ENCODE measurements around the gene AKAP13.

AKAP13 gene

DNA sequence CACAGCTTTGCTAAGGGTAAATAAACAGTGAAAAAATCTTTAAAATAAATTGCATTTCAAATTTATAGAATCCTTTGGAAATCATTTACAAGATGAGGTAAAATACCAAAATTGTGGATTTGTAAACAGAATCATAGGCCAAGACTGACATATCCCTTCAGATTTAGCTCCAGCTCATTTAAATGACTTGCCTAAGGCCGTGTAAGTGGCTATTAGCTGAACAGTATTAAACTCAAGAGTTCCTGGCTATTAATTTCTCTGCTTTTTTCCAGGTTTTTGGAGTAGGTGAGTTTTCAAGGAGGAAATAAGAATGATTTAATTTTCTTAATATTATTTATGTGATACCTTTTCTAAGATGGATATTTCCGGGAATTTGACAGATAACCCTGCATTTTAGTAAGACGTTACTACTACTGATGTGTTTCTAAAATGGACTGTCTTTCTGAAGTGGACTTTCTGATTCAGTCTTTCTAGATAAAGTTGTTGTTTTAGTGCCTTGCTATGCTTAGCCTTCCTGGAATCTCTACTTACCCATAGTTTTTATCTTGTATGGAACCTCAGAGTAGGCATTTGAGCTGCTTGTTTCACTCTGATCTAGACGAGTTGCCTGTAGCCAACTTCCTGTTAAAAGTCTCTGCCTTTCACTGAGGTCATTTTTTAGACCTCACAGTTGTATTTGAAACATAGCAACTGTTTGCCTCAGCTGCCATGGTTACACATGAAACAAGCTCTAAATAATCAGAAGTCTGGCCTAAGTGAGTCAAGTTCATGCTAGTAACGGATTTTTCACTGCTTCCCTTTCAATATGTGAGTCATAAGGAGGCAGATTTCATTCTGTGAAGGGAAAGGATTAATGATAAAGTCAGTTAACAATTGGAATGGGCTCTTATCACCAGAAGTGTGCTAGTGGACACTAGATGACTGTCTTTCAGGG, 287.4 kb downstream of the AKAP13 start:
- H3K4me3 ChIP-seq = no peak overlapping the region
- no peak for TF ChIP-seq Cebpa-rat (IDR thresholded peaks at IDR 0.05)
- no peaks in the 10 kb centered on the region for H3K27me3 ChIP-seq
- peaks cover 9% of the 10 kb centered on the region; the same call in 1 of the 2 replicates for H3K4me1 ChIP-seq
- no peak overlapping the region for H3K4me2 ChIP-seq
- H3K9ac ChIP-seq = no peak overlapping the region
- H3K36me3 ChIP-seq = peaks cover 72% of the 10 kb centered on the region
- no peak overlapping the region for H3K27ac ChIP-seq
- no peaks in the 10 kb centered on the region for H4K20me1 ChIP-seq
- 0 out of 2 replicates have a peak, but pooled peaks cover 9% of the 10 kb centered on the region for H3K9me3 ChIP-seq

GRCh38 chr15:85671156-85671555, 290.8 kb downstream of the AKAP13 start:
- Histone ChIP-seq H3K4me1 (peaks cover 9% of the 10 kb centered on the region; the same call in 1 of the 2 replicates), H3K9me3 (no peaks in the 10 kb centered on the region), H4K20me1 (no peaks in the 10 kb centered on the region), H3K36me3 (peaks cover 57% of the 10 kb centered on the region), H3K4me2 (no peak overlapping the region), H3K27ac (no peak overlapping the region), H3K27me3 (no peaks in the 10 kb centered on the region), H3K4me3 (no peak overlapping the region), H3K9ac (no peak overlapping the region)
- no peak for TF ChIP-seq Cebpa-rat (IDR thresholded peaks at IDR 0.05)

DNA sequence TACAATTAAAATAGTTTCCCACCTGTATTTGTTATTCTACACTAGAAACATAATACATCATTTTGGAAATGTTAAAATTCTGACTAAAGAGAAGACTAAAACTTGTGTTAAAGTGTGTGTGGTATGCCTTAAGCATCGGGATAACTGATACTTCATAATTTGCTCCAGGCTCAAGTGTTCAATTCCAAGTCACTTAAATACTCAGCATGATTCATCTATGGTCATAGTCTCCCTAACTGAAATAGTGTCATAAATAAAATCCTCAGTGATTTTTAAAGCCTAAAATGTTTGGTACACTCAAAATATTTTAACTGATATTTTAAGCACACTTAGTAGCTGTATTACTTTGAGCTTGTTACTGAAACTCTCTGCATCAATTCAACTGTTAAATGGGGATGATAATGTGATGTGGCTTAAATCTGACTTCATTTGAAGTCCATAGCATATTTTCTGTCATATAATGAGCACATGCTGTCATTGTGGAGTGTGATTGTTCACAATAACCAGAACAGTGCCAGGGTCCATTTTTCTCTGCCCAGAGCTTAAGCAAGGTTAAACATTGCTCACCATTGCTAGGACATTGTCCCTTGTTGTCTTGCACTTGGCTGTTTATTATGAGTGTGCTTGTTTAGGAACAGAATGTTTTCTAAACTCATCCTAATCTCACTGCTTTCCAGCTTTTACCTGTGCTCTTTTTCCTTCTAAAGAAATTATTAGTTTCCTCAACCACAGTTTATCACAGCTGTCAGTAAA, 292.1 kb downstream of the AKAP13 start:
- Histone ChIP-seq H3K4me3 (no peak overlapping the region), H4K20me1 (no peaks in the 10 kb centered on the region), H3K4me1 (peaks cover 7% of the 10 kb centered on the region; the same call in 1 of the 2 replicates), H3K4me2 (no peak overlapping the region), H3K9me3 (no peaks in the 10 kb centered on the region), H3K27ac (no peak overlapping the region), H3K36me3 (peaks cover 65% of the 10 kb centered on the region), H3K9ac (no peak overlapping the region), H3K27me3 (no peaks in the 10 kb centered on the region)
- no peak for TF ChIP-seq Cebpa-rat (IDR thresholded peaks at IDR 0.05)

GRCh38 chr15:85673326-85673725, 292.9 kb downstream of the AKAP13 start:
- Histone ChIP-seq H3K27ac (no peak overlapping the region), H3K9me3 (no peaks in the 10 kb centered on the region), H3K9ac (no peak overlapping the region), H4K20me1 (no peaks in the 10 kb centered on the region), H3K4me1 (no peaks in the 10 kb centered on the region), H3K36me3 (peaks cover 63% of the 10 kb centered on the region), H3K4me2 (no peak overlapping the region), H3K27me3 (no peaks in the 10 kb centered on the region), H3K4me3 (no peak overlapping the region)
- no peak for TF ChIP-seq Cebpa-rat (IDR thresholded peaks at IDR 0.05)

GRCh38 chr15:85676342-85677098, 296.1 kb downstream of the AKAP13 start:
- no peak overlapping the region for H3K27ac ChIP-seq
- no peaks in the 10 kb centered on the region for H4K20me1 ChIP-seq
- H3K4me3 ChIP-seq = no peak overlapping the region
- H3K27me3 ChIP-seq = no peaks in the 10 kb centered on the region
- H3K4me1 ChIP-seq = peaks cover 6% of the 10 kb centered on the region
- no peaks in the 10 kb centered on the region for H3K9me3 ChIP-seq
- H3K36me3 ChIP-seq = peaks cover 49% of the 10 kb centered on the region
- TF ChIP-seq Cebpa-rat (IDR thresholded peaks at IDR 0.05) = no peak
- no peak overlapping the region for H3K4me2 ChIP-seq
- H3K9ac ChIP-seq = no peak overlapping the region

DNA sequence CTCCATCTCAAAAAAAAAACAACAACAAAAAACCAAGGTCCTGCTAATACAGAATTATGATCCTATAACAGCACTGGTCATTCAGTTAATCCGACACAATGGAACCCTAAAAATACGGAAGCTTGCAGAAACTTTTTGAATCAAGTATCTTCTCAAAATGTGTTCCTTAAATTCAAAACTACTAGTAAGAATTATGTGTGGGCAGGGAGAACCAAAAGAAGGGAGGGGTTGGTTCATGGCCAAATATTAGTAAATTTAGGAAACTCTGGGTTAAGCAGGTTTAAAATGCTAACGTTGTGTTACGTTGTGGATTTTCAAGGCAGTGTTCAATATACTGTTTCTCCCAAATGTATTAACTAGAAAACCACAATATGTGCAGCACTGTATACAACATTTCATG, 298.8 kb downstream of the AKAP13 start:
- Histone ChIP-seq H3K4me2 (no peak overlapping the region), H3K36me3 (peaks cover 53% of the 10 kb centered on the region), H3K4me1 (peaks cover 15% of the 10 kb centered on the region), H3K27ac (no peak overlapping the region), H3K9ac (no peak overlapping the region), H3K9me3 (no peaks in the 10 kb centered on the region), H4K20me1 (no peaks in the 10 kb centered on the region), H3K4me3 (no peak overlapping the region), H3K27me3 (no peaks in the 10 kb centered on the region)
- no peak for TF ChIP-seq Cebpa-rat (IDR thresholded peaks at IDR 0.05)

DNA sequence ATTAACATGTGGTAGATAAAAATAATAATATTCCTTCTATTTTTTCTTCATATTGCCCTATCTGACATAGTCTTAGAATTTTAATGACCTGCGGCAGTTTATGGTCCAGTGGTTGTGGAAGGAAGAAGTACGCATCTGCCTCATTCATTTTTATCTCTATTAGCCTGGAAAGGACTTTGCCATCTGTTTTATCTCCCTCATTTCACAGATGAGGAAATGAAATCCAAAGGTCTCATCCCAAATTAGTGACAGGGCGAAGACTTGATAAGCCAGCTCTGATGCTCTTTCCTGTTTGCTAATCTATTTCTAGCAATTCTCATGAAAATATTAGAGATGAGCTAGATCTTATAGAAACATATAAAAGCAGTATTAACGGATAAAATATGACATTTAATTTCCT, 301.0 kb downstream of the AKAP13 start:
- peaks cover 15% of the 10 kb centered on the region for H3K4me1 ChIP-seq
- H3K4me2 ChIP-seq = no peak overlapping the region
- TF ChIP-seq Cebpa-rat (IDR thresholded peaks at IDR 0.05) = no peak
- no peaks in the 10 kb centered on the region for H4K20me1 ChIP-seq
- H3K9ac ChIP-seq = no peak overlapping the region
- H3K4me3 ChIP-seq = no peak overlapping the region
- no peak overlapping the region for H3K27ac ChIP-seq
- H3K36me3 ChIP-seq = peaks cover 61% of the 10 kb centered on the region
- H3K9me3 ChIP-seq = no peaks in the 10 kb centered on the region
- no peaks in the 10 kb centered on the region for H3K27me3 ChIP-seq

- Histone ChIP-seq H3K9ac (no peak overlapping the region), H4K20me1 (no peaks in the 10 kb centered on the region), H3K36me3 (peaks cover 61% of the 10 kb centered on the region), H3K9me3 (no peaks in the 10 kb centered on the region), H3K27me3 (no peaks in the 10 kb centered on the region), H3K4me3 (no peak overlapping the region), H3K4me1 (peaks cover 39% of the 10 kb centered on the region), H3K4me2 (no peak overlapping the region), H3K27ac (no peak overlapping the region)
- no peak for TF ChIP-seq Cebpa-rat (IDR thresholded peaks at IDR 0.05)
These were observed 303.8 kb downstream of the AKAP13 start for GRCh38 chr15:85684174-85684710.

DNA sequence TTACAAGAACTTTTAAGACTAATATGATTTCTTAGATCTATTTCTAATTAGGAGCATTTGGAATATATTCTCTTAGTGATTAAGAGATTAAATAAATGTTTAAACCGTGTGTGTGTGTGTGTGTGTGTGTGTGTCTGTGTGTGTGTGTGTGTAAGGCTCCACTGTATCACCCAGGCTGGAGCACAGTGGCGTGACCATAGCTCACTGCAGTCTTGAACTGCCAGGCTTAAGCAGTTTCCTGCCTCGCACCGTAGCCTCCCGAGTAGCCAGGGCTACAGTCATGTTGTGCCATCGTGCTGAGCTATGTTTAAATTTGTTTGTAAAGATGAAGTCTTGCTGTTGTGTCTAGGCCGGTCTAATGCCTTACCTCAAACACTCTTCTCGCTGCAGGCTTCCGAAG, 305.0 kb downstream of the AKAP13 start:
- H3K9me3 ChIP-seq = no peaks in the 10 kb centered on the region
- no peak overlapping the region for H3K9ac ChIP-seq
- peaks cover 58% of the 10 kb centered on the region for H3K36me3 ChIP-seq
- no peak for TF ChIP-seq Cebpa-rat (IDR thresholded peaks at IDR 0.05)
- H3K27ac ChIP-seq = no peak overlapping the region
- no peak overlapping the region for H3K4me3 ChIP-seq
- peaks cover 48% of the 10 kb centered on the region for H3K4me1 ChIP-seq
- H3K27me3 ChIP-seq = no peaks in the 10 kb centered on the region
- H3K4me2 ChIP-seq = no peak overlapping the region
- no peaks in the 10 kb centered on the region for H4K20me1 ChIP-seq

Data from BLaER1 (cell line).